ENCODE measurements around the gene SLC28A1. TPM values are rescaled to one million over a fixed set of nuclear protein-coding genes. Genes with fewer than 3 reads are reported as not detected.

The SLC28A1 gene
- total and polyA plus RNA-seq, 2 of the 4 experiments (the other 2 are of a cell fraction) = not detected

- no peak overlapping the region for H2AK9ac ChIP-seq (replicated peaks; ENCODE audit: low read depth, low read length, poor library complexity)
- ChIA-PET POLR2A (ENCODE audit: unreplicated experiment) (interaction anchor here (0.6 kb wide), 1 partner anchor 8 kb away, joined by 3 read pairs; no protein-coding TSS in a partner anchor), CTCF (no interaction called here)
- peak overlapping the region; percentile 34; the same call in 1 of the 2 replicates for H4K5ac ChIP-seq (ENCODE audit: low read depth, low read length)
- peak overlapping the region; percentile 40 to 85; a peak in 2 of 4 replicates for H4K8ac ChIP-seq (ENCODE audit: low read depth in 2 of 2, low read length in 2 of 2)
- no peaks in the 10 kb centered on the region for H3K4me1 ChIP-seq (ENCODE audit: control insufficient read depth, insufficient read depth, low read length)
- DNase-seq (no peak), ATAC-seq (ENCODE audit: low read depth) (no peak)
- no peaks in the 10 kb centered on the region for H4K20me1 ChIP-seq (ENCODE audit: insufficient read depth, low read length)
- peak overlapping the region; percentile 77 for H3K4ac ChIP-seq (ENCODE audit: low read depth, low read length)
- peaks cover 7% of the 10 kb centered on the region for H3K9me3 ChIP-seq (ENCODE audit: control insufficient read depth, insufficient read depth, low read length)
- H3K36me3 ChIP-seq (ENCODE audit: control insufficient read depth, insufficient read depth, low read length) = no peaks in the 10 kb centered on the region
- H2BK5ac ChIP-seq (ENCODE audit: low read depth, low read length, poor library complexity, severe bottlenecking) = no peak overlapping the region
- H2BK120ac ChIP-seq (ENCODE audit: low read depth, low read length) = peak overlapping the region; percentile 84
- H3K14ac ChIP-seq (replicated peaks; ENCODE audit: low read depth, low read length) = peak overlapping the region; percentile 45; the same call in 1 of the 2 replicates
- peak overlapping the region; percentile 48 for H2BK20ac ChIP-seq (ENCODE audit: low read depth, low read length)
- peak overlapping the region; percentile 78 for H4K91ac ChIP-seq (ENCODE audit: insufficient read depth, low read depth, low read length)
- intact Hi-C loops (cut with micrococcal nuclease) = no loop called here
- H2AFZ ChIP-seq (replicated peaks; ENCODE audit: low read length, poor library complexity) = peak overlapping the region; percentile 1
- no TSS peak for BruUV-seq (replicated peaks)
- H3K56ac ChIP-seq (ENCODE audit: extremely low read depth, insufficient read depth, low read length) = no peak overlapping the region
- no peak overlapping the region for H3K9ac ChIP-seq (ENCODE audit: low read depth, low read length)
- H3K27ac ChIP-seq (ENCODE audit: insufficient read depth, low read length) = no peak overlapping the region
- WGBS, 2 experiments (ENCODE audit: extremely low coverage in 2 of 2, insufficient read length in 1 of 2) = 30% methylated on average over 3 of the region's 3 CpGs; no CpG with 5 or more reads in 1 of the 2 experiments
- in situ Hi-C loops (cut with MboI; ENCODE audit: low sequenced_read_pairs) = loop anchor here (25.0 kb wide), 1 partner anchor 320 kb away; no protein-coding TSS in a partner anchor
- no peak overlapping the region; the same call in 2 of the 3 replicates for H2BK15ac ChIP-seq (ENCODE audit: low read depth, low read length)
- H2AK5ac ChIP-seq (ENCODE audit: low read depth, low read length) = peak overlapping the region; percentile 74; the same call in 1 of the 2 replicates
- H3K27me3 ChIP-seq (ENCODE audit: control insufficient read depth, insufficient read depth, low read length) = 0 out of 2 replicates have a peak, but pooled peaks cover 5% of the 10 kb centered on the region
- no peak overlapping the region for H3K23ac ChIP-seq (ENCODE audit: low read depth, low read length)
- H3K9me1 ChIP-seq (ENCODE audit: insufficient read depth, low read length) = peaks cover 5% of the 10 kb centered on the region; the same call in 1 of the 2 replicates
- TF ChIP-seq NFE2L2 (IDR thresholded peaks at IDR 0.05; ENCODE audit: low read depth, low read length) (no peak), MAZ (IDR thresholded peaks at IDR 0.05; ENCODE audit: borderline replicate concordance, low read depth, low read length) (no peak), SMC3 (IDR thresholded peaks at IDR 0.05; ENCODE audit: low read depth, low read length) (no peak), CHD1 (IDR thresholded peaks at IDR 0.05; ENCODE audit: low read depth, low read length) (no peak), FOS (IDR thresholded peaks at IDR 0.05; ENCODE audit: low read depth, low read length) (no peak)
- dilution Hi-C loops (cut with HindIII; ENCODE audit: low sequenced_read_pairs, unreplicated experiment) = no loop called here
- H3K4me2 ChIP-seq (ENCODE audit: low read depth, low read length) = no peak overlapping the region
- no peaks in the 10 kb centered on the region for H3K79me1 ChIP-seq (ENCODE audit: low read depth in 1 of 2, low read length in 2 of 2)
- no peak overlapping the region; the same call in 1 of the 2 replicates for H3K18ac ChIP-seq (ENCODE audit: low read depth, low read length)
- H3K4me3 ChIP-seq (ENCODE audit: insufficient read depth, low read depth, low read length) = no peak overlapping the region
These were observed 82.9 kb downstream of the SLC28A1 start for GRCh38 chr15:84967380-84967779.
